HG03045 (cell line): ENCODE results near the gene SAP30BP.

Experiments used
- ATAC-seq: cut with Tn5 transposase; IDR thresholded peaks from one replicate; pipeline ENCODE4 v1.9.1; 2021; ENCODE audit warnings: mild to moderate bottlenecking, moderate library complexity; ENCODE audit not compliant: unreplicated experiment

SAP30BP gene

DNA sequence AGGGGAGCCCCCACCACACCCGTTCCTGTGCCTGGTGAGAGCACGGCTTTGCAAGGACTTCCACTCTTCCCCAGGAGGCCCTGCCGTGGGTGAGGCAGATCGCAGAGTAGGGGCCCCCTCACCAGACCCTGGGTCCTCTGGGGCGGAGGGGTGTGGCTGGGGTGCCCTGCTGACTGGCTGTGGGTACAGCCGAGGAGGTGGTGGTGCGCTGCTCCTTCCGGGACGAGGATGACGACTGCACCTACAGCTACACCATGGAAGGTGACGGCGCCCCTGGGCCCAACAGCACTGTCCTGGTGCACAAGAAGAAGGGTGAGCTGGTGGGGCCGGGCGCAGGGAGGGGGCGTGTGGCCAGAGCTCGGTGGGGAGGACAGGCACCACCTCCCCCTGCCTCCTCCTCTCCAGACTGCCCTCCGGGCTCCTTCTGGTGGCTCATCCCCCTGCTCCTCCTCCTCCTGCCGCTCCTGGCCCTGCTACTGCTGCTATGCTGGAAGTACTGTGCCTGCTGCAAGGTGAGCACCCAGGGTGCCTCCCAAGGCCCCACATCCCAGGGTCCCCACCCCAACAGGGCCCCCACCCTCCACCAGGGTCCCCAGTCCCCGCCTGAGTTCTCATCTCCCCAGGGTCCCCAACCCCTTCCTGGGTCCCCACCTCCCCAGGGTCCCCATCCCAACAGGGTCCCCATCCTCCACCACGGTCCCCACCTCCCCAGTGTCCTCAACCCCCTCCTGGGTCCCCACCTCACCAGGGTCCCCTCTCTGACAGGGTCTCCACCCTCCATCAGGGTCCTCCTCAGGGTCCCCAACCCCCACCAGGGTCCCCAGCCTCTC, 70.2 kb downstream of the SAP30BP start:
- ATAC-seq: no peak

GRCh38 chr17:75738218-75738802, 71.2 kb downstream of the SAP30BP start:
- ATAC-seq: no peak

- no peak for ATAC-seq
Measured at GRCh38 chr17:75739174-75739573, 72.0 kb downstream of the SAP30BP start.

- ATAC-seq: no peak
Measured at GRCh38 chr17:75739801-75740200, 72.7 kb downstream of the SAP30BP start.

DNA sequence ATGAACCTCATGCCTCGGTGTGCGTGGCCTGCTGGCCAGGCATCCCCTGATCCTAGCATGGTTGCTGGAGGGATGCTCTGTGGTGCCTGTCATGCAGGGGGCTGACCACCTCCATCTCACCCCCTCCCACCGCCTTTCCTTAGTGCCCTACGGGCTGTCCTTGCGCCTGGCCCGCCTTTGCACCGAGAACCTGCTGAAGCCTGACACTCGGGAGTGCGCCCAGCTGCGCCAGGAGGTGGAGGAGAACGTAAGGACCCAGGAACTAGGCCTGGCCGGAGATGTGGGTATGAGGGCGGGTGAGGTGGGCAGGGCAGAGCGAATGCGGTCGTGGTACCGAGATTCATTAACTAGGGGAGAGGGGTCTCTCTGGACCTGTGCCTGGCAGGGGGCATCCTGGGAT, 73.1 kb downstream of the SAP30BP start:
- no peak for ATAC-seq

DNA sequence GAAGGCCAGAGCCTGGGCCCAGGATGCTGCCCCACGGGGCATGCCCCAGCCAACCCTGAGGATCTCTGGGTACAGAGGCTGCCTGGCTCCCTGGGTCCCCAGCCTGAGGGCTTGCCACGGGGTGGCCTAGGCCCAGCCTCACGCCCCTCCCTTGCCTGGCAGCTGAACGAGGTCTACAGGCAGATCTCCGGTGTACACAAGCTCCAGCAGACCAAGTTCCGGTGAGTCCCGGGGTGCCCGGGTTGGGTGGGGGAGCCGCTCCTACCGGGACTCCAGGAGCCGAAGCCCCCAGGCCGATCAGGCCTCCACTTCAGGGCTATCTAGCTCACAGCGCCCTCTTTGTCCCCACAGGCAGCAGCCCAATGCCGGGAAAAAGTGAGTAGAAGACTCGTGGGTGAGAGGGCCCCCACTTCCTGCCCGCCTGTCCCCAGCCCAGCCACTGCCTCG, 73.5 kb downstream of the SAP30BP start:
- no peak for ATAC-seq

- no peak for ATAC-seq
Measured at GRCh38 chr17:75742337-75742736, 75.2 kb downstream of the SAP30BP start.

DNA sequence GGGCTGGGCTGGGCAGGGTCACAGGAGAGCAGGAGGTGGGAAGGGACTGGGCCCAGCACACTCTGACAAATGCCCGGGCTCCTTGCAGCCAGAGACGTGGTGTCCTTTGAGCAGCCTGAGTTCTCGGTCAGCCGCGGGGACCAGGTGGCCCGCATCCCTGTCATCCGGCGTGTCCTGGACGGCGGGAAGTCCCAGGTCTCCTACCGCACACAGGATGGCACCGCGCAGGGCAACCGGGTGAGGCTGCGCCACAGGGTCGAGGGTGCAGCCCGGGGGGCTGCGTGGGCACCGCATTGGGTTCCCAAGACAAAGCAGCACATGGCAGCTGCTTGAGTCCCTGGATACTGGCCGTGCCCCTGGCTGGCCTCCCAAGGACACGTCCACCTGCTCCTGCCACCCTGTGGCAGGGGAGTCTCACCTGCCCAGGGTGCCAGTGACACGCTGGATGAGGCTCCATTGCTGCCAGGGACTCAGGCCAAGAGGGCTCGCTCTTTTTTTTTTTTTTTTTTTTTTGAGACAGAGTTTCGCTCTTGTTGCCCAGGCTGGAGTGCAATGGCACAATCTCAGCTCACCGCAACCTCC, 76.6 kb downstream of the SAP30BP start:
- no peak for ATAC-seq

DNA sequence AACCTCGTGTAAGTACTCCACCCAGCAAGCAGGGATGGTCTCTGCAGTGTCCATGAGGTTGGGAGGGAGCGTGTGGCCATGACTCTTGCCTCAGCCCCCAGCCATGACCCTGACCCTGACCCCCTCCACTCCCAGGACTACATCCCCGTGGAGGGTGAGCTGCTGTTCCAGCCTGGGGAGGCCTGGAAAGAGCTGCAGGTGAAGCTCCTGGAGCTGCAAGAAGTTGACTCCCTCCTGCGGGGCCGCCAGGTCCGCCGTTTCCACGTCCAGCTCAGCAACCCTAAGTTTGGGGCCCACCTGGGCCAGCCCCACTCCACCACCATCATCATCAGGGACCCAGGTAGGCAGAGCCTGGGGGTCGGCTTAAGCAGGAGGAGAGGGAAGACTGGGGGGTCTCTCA, 81.6 kb downstream of the SAP30BP start:
- ATAC-seq: no peak

GRCh38 chr17:75749545-75750389, 82.6 kb downstream of the SAP30BP start:
- ATAC-seq: no peak

DNA sequence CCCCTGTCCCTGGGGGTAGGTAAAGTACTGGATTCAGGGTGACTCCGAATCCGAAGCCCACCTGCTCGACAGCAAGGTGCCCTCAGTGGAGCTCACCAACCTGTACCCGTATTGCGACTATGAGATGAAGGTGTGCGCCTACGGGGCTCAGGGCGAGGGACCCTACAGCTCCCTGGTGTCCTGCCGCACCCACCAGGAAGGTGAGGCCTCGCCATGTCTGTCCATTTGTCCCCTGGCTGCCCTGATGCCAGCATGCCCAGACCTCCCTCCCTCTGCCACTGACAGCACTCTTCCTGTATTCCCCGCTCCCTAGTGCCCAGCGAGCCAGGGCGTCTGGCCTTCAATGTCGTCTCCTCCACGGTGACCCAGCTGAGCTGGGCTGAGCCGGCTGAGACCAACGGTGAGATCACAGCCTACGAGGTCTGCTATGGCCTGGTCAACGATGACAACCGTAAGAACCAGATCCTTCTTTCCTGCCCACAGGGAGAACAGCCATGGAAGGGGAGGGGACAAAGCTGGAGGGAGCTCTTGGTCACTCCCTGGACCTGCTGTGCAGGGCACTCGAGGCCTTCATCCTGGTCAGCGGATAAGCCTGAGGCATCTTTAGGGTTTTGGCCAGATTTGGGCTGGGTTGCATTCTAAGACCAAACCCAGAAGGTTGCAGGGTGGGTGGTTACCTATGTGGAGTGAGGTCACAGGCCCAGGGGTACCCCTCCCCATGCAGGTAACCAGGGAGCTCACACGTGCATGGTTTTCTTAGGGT, 83.7 kb downstream of the SAP30BP start:
- ATAC-seq: no peak

GRCh38 chr17:75751676-75752404, 84.7 kb downstream of the SAP30BP start:
- no peak for ATAC-seq

DNA sequence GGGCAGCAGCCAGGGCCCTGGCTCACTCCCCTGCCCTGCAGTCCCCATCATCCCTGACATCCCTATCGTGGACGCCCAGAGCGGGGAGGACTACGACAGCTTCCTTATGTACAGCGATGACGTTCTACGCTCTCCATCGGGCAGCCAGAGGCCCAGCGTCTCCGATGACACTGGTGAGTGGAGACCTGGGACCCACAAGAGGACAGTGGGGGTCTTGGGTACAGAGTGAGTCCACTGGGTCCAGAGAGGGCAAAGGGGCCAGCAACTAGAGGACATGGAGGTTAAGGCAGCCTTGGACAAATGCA, 85.2 kb downstream of the SAP30BP start:
- no peak for ATAC-seq

- ATAC-seq: no peak
Measured at GRCh38 chr17:75752802-75753513, 85.8 kb downstream of the SAP30BP start.

DNA sequence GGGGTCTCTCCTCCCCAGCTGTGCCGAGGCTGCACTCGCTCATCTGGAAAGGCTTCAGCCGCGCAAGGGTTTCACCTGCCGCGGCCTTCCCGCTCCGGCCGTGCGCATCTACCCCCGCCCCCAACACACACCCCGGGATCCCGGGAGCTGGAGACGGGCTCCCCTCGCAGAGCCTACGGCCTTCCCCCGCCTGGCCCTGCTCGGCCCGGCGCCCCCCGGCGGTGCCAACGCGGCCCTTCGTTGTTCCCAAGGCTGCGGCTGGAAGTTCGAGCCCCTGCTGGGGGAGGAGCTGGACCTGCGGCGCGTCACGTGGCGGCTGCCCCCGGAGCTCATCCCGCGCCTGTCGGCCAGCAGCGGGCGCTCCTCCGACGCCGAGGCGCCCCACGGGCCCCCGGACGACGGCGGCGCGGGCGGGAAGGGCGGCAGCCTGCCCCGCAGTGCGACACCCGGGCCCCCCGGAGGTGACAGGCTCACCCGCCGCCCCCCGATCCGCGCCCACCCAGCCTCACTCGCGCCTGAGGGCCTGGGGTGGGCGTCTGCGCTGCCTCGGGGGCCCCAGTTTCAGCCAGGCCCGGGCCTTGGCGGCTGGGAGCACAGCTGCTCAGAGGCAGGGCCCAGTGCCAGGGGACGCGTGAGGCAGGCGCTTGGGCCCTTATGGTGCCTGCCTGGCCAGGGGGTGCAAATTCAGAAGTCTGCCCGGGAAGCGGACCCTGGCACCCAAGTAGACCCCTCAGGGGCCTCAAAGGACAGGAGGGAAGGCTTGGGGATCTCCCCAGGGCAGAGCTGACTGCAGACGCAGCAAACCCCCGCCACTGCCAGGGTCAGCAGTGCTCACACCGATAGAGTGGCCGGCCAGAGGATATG, 86.6 kb downstream of the SAP30BP start:
- ATAC-seq: peak; percentile 54

- ATAC-seq: no peak
Measured at GRCh38 chr17:75754378-75755204, 87.5 kb downstream of the SAP30BP start.

DNA sequence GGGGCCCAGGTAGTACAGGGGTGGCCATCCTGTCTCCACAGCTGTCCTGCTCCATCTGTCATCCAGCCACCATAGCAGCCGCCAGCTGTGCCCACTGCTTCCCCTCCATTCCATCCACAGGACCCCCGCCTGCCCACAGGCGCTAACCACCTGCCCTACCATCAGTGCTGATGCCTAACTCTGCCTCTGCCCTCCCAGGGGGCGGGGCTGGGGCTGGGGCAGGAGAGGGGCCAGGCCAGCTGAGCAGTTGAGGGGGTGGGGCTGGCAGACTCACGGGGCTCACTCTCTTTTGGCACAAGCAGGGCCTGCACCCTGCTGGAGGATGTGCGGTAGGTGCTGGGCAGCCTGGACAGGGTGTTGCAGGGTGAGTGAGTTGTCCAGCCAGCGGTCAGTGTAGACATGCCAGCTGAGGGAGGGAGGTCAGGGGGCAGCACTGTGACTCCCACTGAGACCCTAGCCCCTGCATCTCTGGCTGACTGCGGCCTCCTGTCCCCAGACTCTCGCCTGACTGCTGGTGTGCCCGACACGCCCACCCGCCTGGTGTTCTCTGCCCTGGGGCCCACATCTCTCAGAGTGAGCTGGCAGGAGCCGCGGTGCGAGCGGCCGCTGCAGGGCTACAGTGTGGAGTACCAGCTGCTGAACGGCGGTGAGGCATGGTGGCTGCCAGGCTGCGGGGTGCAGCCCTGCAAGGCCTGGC, 88.2 kb downstream of the SAP30BP start:
- ATAC-seq: no peak
